ENCODE results near the gene LRGUK. TPM values are rescaled to one million over a fixed set of nuclear protein-coding genes. Genes with fewer than 3 reads are reported as not detected.

Gene LRGUK
- total and polyA plus RNA-seq, 2 of the 8 experiments (the other 6 are each of a cell fraction or from before 2014, with no cell fraction given), result 1.5 to 3.6 TPM

- H3K23me2 ChIP-seq (ENCODE audit: low read depth, low read length), result no peaks in the 10 kb centered on the region
- H2BK120ac ChIP-seq (replicated peaks; ENCODE audit: low read depth, low read length), result no peak overlapping the region
- H3K4me1 ChIP-seq (replicated peaks in 1 of 4; ENCODE audit: control insufficient read depth in 3 of 4, insufficient read depth in 4 of 4, low read length in 3 of 4), result no peaks in the 10 kb centered on the region
- ChIA-PET CTCF (ENCODE audit: partially characterized antibody) (interaction anchor here (1.1 to 1.3 kb wide), 2 partner anchors 10 to 53 kb away, joined by 3 read pairs; no protein-coding TSS in a partner anchor), POLR2A (ENCODE audit: partially characterized antibody) (no interaction called here)
- no peak overlapping the region for H3K4ac ChIP-seq (replicated peaks; ENCODE audit: insufficient read length, low read depth, low read length)
- no peaks in the 10 kb centered on the region for H4K20me1 ChIP-seq (replicated peaks in 1 of 2; ENCODE audit: control insufficient read depth in 1 of 2, insufficient read depth in 2 of 2, low read length in 2 of 2)
- peaks cover 46 to 51% of the 10 kb centered on the region in 2 experiments for H3K9me3 ChIP-seq (ENCODE audit: insufficient read depth in 2 of 2, low read depth in 1 of 2, low read length in 1 of 2)
- H3K56ac ChIP-seq (replicated peaks; ENCODE audit: insufficient read length, low read depth, low read length), result no peak overlapping the region
- H2AK5ac ChIP-seq (ENCODE audit: low read depth, low read length), result no peak overlapping the region
- H4K8ac ChIP-seq (ENCODE audit: extremely low read depth, insufficient read depth, low read length), result no peak overlapping the region
- DNase-seq (ENCODE audit: low read depth in 1 of 2, low spot score in 2 of 2) (no peak), FAIRE-seq (no peak)
- no peak overlapping the region for H3K27ac ChIP-seq (ENCODE audit: low read depth, low read length)
- H2BK20ac ChIP-seq (ENCODE audit: low read length), result no peak overlapping the region
- no peak overlapping the region for H3K23ac ChIP-seq (ENCODE audit: insufficient read length)
- no peak overlapping the region for H3K14ac ChIP-seq (ENCODE audit: insufficient read length)
- H3K27me3 ChIP-seq (replicated peaks in 1 of 4; ENCODE audit: control insufficient read depth in 3 of 4, extremely low read depth in 1 of 4, insufficient read depth in 3 of 4, low read length in 3 of 4), result no peaks in the 10 kb centered on the region
- no peak overlapping the region for H3K4me3 ChIP-seq (ENCODE audit: extremely low read depth in 1 of 4, insufficient read depth in 2 of 4, low read depth in 3 of 4, low read length in 4 of 4)
- no peak overlapping the region for H2BK5ac ChIP-seq (ENCODE audit: low read depth, low read length)
- no peaks in the 10 kb centered on the region for H3K79me2 ChIP-seq (ENCODE audit: control insufficient read depth in 1 of 2, insufficient read depth in 2 of 2, low read length in 2 of 2)
- no peak overlapping the region for H3K4me2 ChIP-seq (ENCODE audit: insufficient read depth in 1 of 2, low read depth in 2 of 2, low read length in 2 of 2)
- H4K91ac ChIP-seq (replicated peaks; ENCODE audit: insufficient read length, low read length), result no peak overlapping the region
- H2BK12ac ChIP-seq (ENCODE audit: low read depth, low read length), result no peak overlapping the region
- H3K36me3 ChIP-seq (ENCODE audit: control insufficient read depth in 2 of 4, insufficient read depth in 4 of 4, low read length in 3 of 4), result peaks cover 0 to 12% (median 0%) of the 10 kb centered on the region in 4 experiments; a peak in 3 of 8 replicates
- H2AFZ ChIP-seq (ENCODE audit: low read length), result no peak overlapping the region
- H3K79me1 ChIP-seq (ENCODE audit: low read depth, low read length), result no peaks in the 10 kb centered on the region
- H2BK15ac ChIP-seq (ENCODE audit: low read length), result no peak overlapping the region
- no peak for TF ChIP-seq CEBPB (IDR thresholded peaks at IDR 0.05; ENCODE audit: low read depth, low read length)
- no peak for TF ChIP-seq CHD2 (IDR thresholded peaks at IDR 0.05; ENCODE audit: low read length)
- TF ChIP-seq RXRA (IDR thresholded peaks at IDR 0.05; ENCODE audit: insufficient read depth, low read depth, low read length), result no peak
- TF ChIP-seq GTF2F1 (IDR thresholded peaks at IDR 0.05; ENCODE audit: borderline replicate concordance, low read depth, low read length), result no peak
- TF ChIP-seq TCF12 (IDR thresholded peaks at IDR 0.05; ENCODE audit: low read depth, low read length), result no peak
- TF ChIP-seq ASH2L (IDR thresholded peaks at IDR 0.05; ENCODE audit: low read length), result no peak
- no peak for TF ChIP-seq JUN (IDR thresholded peaks at IDR 0.05; ENCODE audit: low read depth, low read length)
- no peak for TF ChIP-seq POLR2A (IDR thresholded peaks at IDR 0.05; ENCODE audit: control extremely low read depth in 1 of 2, low read depth in 2 of 2, low read length in 2 of 2)
- TF ChIP-seq TEAD4 (IDR thresholded peaks at IDR 0.05; ENCODE audit: low read depth, low read length), result no peak
- no peak for TF ChIP-seq SUZ12 (IDR thresholded peaks at IDR 0.05; ENCODE audit: low read length)
- TF ChIP-seq SAP30 (IDR thresholded peaks at IDR 0.05; ENCODE audit: insufficient read depth, insufficient replicate concordance, low read length), result no peak
- TF ChIP-seq TAF7 (optimal IDR thresholded peaks at IDR 0.05; ENCODE audit: borderline replicate concordance, low read depth, low read length), result no peak
- TF ChIP-seq TAF1 (IDR thresholded peaks at IDR 0.05; ENCODE audit: low read depth, low read length), result no peak
- TF ChIP-seq CBX8 (IDR thresholded peaks at IDR 0.05; ENCODE audit: borderline replicate concordance, low read depth, low read length), result no peak
- TF ChIP-seq PHF8 (conservative IDR thresholded peaks at IDR 0.05; ENCODE audit: low read depth, low read length), result no peak
- no peak for TF ChIP-seq NRF1 (IDR thresholded peaks at IDR 0.05; ENCODE audit: low read depth, low read length)
- no peak for TF ChIP-seq RAD21 (IDR thresholded peaks at IDR 0.05 in 1 of 2, conservative IDR thresholded peaks at IDR 0.05 in 1 of 2; ENCODE audit: low read depth in 2 of 2, low read length in 2 of 2)
- no peak overlapping the region for H3K18ac ChIP-seq (ENCODE audit: extremely low read depth, low read length)
- no peak overlapping the region for H4K5ac ChIP-seq (ENCODE audit: insufficient read length, low read depth, low read length)
- no peak overlapping the region for H3K9ac ChIP-seq (replicated peaks in 1 of 4; ENCODE audit: extremely low read depth in 1 of 4, low read depth in 3 of 4, low read length in 3 of 4)
Observed at GRCh38 chr7:134088199-134088598, 38.9 kb upstream of the LRGUK start.
